ENCODE data around the gene NOS3. TPM values are rescaled to one million over a fixed set of nuclear protein-coding genes. Genes with fewer than 3 reads are reported as not detected.

Gene NOS3
- total and polyA plus RNA-seq, 9 of the 15 experiments (the other 6 are each of a cell fraction or from before 2014, with no cell fraction given): 1.1 to 121 (median 23.6) TPM

DNA sequence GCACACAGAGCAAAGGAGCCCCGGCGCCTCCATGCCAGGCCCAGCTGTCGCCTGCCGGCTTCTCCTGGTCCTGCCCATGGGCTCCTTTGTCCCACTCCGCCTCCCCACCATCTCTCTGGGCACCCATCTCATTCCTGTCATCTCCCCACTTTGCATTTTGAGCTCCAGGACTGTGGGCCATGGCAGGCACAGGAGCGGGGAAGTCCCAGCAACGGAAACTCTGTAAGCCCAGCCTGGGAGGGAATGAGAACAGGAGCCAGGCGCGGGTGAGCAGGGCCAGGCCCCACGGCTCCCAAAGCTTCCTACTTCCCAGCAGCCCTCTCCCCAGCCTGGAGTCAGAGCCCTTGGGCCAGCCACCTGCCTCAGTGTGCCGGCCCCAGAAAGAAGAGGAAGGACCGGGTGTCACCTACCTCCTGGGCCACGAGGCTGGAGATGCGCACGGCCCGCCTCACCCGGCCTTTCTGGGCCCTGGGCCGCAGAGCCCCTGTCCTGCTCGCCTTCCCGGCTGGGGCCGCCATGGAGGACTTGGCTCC lies 35.8 kb upstream of the NOS3 start (continued):
- TF ChIP-seq ZNF24 (IDR thresholded peaks at IDR 0.05) (no peak), CHD2 (IDR thresholded peaks at IDR 0.05; ENCODE audit: low read depth, low read length) (no peak), NR0B1 (IDR thresholded peaks at IDR 0.05; ENCODE audit: partially characterized antibody) (no peak), U2AF1 (optimal IDR thresholded peaks at IDR 0.05; ENCODE audit: low read depth, low read length) (no peak), ZNF644 (tag; IDR thresholded peaks at IDR 0.05; ENCODE audit: low read depth) (no peak), POLR2AphosphoS5 (IDR thresholded peaks at IDR 0.05; ENCODE audit: control insufficient read depth, insufficient read depth, low read depth, low read length) (no peak), NFYB (IDR thresholded peaks at IDR 0.05; ENCODE audit: extremely low read depth, insufficient read length) (no peak), RBM17 (IDR thresholded peaks at IDR 0.05; ENCODE audit: borderline replicate concordance, low read depth, low read length) (no peak), SRSF7 (optimal IDR thresholded peaks at IDR 0.05; ENCODE audit: low read depth, low read length) (no peak), CREB1 (IDR thresholded peaks at IDR 0.05) (no peak), CREB1 (CRISPR knock-in tag; IDR thresholded peaks at IDR 0.05) (no peak), CBFA2T2 (conservative IDR thresholded peaks at IDR 0.05) (no peak), HSF4 (CRISPR knock-in tag; IDR thresholded peaks at IDR 0.05; ENCODE audit: borderline replicate concordance) (no peak), THAP12 (CRISPR knock-in tag; IDR thresholded peaks at IDR 0.05) (no peak), HOXB6 (CRISPR knock-in tag; IDR thresholded peaks at IDR 0.05; ENCODE audit: borderline replicate concordance) (no peak), NELFE (IDR thresholded peaks at IDR 0.05; ENCODE audit: insufficient read depth, insufficient read length) (no peak)
- TF ChIP-seq, protein P1, sequence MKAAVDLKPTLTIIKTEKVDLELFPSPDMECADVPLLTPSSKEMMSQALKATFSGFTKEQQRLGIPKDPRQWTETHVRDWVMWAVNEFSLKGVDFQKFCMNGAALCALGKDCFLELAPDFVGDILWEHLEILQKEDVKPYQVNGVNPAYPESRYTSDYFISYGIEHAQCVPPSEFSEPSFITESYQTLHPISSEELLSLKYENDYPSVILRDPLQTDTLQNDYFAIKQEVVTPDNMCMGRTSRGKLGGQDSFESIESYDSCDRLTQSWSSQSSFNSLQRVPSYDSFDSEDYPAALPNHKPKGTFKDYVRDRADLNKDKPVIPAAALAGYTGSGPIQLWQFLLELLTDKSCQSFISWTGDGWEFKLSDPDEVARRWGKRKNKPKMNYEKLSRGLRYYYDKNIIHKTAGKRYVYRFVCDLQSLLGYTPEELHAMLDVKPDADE (conservative IDR thresholded peaks at IDR 0.05; ENCODE audit: control insufficient read depth, low read depth, low read length): no peak
- TF ChIP-seq, protein P2, sequence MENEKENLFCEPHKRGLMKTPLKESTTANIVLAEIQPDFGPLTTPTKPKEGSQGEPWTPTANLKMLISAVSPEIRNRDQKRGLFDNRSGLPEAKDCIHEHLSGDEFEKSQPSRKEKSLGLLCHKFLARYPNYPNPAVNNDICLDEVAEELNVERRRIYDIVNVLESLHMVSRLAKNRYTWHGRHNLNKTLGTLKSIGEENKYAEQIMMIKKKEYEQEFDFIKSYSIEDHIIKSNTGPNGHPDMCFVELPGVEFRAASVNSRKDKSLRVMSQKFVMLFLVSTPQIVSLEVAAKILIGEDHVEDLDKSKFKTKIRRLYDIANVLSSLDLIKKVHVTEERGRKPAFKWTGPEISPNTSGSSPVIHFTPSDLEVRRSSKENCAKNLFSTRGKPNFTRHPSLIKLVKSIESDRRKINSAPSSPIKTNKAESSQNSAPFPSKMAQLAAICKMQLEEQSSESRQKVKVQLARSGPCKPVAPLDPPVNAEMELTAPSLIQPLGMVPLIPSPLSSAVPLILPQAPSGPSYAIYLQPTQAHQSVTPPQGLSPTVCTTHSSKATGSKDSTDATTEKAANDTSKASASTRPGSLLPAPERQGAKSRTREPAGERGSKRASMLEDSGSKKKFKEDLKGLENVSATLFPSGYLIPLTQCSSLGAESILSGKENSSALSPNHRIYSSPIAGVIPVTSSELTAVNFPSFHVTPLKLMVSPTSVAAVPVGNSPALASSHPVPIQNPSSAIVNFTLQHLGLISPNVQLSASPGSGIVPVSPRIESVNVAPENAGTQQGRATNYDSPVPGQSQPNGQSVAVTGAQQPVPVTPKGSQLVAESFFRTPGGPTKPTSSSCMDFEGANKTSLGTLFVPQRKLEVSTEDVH (IDR thresholded peaks at IDR 0.05; ENCODE audit: low read depth, partially characterized antibody): no peak
- TF ChIP-seq, protein P3, sequence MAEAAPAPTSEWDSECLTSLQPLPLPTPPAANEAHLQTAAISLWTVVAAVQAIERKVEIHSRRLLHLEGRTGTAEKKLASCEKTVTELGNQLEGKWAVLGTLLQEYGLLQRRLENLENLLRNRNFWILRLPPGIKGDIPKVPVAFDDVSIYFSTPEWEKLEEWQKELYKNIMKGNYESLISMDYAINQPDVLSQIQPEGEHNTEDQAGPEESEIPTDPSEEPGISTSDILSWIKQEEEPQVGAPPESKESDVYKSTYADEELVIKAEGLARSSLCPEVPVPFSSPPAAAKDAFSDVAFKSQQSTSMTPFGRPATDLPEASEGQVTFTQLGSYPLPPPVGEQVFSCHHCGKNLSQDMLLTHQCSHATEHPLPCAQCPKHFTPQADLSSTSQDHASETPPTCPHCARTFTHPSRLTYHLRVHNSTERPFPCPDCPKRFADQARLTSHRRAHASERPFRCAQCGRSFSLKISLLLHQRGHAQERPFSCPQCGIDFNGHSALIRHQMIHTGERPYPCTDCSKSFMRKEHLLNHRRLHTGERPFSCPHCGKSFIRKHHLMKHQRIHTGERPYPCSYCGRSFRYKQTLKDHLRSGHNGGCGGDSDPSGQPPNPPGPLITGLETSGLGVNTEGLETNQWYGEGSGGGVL (CRISPR knock-in tag; IDR thresholded peaks at IDR 0.05): no peak

Measured in K562 (cell line).